ENCODE results near the gene PXDN.

PXDN gene

DNA sequence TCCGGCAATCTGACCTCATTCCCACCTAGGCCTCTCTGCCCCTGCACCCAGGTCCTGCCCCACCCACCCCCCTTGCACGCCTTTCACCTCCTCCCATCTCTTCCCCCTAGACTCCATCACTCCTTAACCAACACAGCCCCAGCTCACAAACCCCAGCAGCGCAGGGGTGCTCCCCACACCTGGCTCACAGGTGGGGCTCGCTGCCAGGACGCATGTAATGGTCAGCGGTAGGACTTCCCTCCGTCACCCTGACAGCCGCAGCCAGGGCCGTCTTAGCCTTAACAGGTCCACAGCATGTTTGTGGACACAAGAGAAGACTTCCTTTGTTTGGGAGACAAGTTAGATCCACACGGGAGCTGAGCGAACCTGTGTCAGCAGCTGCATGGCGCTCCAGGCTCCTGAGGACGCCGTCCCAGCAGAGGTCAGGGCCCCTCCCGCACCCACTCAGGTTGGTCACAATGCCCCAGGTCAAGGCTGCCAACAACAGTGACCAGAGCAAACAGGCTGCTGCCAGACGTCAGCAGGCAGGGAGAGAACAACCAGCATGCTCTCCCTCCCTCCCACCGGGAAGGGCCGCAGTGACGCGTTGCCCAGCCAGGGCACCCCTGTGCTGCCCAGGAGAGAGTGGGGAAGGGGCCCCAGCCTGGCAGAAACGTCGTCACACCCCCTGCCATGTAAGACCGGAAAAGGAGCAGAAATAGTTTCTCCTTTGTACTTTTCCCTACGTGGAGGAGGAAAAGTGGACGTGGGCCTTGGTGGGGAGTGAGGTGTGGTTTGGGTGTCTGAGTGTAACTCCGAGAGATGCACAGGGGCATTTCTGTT lies 68.0 kb downstream of the PXDN start:
- no peak for TF ChIP-seq GATA2 (IDR thresholded peaks at IDR 0.05; ENCODE audit: low read depth, low read length)
- TF ChIP-seq GATA3 (IDR thresholded peaks at IDR 0.05; ENCODE audit: low read depth, low read length): no peak

GRCh38 chr2:1675633-1676032 lies 68.7 kb downstream of the PXDN start:
- TF ChIP-seq GATA2 (IDR thresholded peaks at IDR 0.05; ENCODE audit: low read depth, low read length): no peak
- no peak for TF ChIP-seq GATA3 (IDR thresholded peaks at IDR 0.05; ENCODE audit: low read depth, low read length)

GRCh38 chr2:1674766-1675397 lies 69.4 kb downstream of the PXDN start:
- TF ChIP-seq GATA2 (IDR thresholded peaks at IDR 0.05; ENCODE audit: low read depth, low read length): no peak
- no peak for TF ChIP-seq GATA3 (IDR thresholded peaks at IDR 0.05; ENCODE audit: low read depth, low read length)

DNA sequence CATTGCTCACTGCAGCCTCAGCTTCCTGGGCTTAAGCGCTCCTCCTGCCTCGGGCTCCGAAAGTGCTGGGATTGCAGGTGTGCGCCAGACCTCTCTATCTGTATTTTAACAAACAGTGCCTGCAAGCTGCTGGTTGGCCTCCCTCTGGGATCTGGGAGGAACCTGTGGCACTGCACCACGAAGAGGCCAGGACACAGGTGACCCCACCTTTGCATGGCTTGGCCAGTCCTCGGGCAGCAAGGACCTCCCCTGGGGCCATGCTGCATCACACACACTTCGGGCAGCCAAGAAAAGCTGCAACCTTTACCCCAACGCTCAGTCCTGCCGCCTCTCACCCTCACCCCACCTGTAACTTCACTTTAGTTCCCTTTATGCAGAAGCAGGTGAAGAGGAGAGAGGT lies 70.0 kb downstream of the PXDN start:
- no peak for TF ChIP-seq GATA2 (IDR thresholded peaks at IDR 0.05; ENCODE audit: low read depth, low read length)
- TF ChIP-seq GATA3 (IDR thresholded peaks at IDR 0.05; ENCODE audit: low read depth, low read length): no peak

DNA sequence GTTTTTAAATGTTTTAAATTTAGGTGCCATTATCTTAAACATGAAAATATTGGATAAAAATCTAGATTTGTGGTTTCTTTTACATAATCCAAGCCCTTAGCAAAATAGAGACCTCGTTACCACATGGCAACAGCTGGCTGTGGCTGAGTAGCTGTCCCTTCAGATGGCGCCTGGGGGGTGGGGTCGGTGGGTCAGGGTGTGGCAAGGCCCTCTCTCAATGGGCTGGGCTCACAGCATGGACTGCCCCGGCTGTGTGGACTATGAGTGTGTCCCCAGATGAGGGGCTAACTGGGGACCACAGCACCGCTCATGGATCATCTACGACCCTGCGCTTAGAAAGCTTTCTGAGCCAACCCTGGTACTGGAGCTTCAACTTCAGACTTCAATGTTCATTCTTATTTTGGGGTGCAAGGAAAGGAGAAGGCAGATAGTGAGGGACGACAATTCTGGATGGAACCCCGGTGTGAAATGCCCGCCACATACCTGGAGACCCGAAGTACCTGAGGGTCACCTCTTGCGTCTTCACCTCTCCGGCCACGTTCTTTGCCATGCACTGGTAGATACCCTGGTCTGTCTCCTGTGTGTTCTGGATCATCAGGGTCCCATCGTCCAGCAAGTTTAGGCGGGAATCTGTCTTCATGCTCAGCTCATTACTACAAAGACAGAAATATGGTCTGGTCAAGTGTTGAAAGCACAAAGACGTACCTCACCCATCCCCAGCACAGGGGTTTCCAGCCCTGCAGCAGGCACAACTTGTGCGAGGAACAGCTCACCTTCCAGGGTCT lies 71.0 kb downstream of the PXDN start:
- TF ChIP-seq GATA2 (IDR thresholded peaks at IDR 0.05; ENCODE audit: low read depth, low read length) (no peak), GATA3 (IDR thresholded peaks at IDR 0.05; ENCODE audit: low read depth, low read length) (no peak)

- no peak for TF ChIP-seq GATA2 (IDR thresholded peaks at IDR 0.05; ENCODE audit: low read depth, low read length)
- TF ChIP-seq GATA3 (IDR thresholded peaks at IDR 0.05; ENCODE audit: low read depth, low read length): no peak
Observed at GRCh38 chr2:1672738-1673137, 71.6 kb downstream of the PXDN start.

DNA sequence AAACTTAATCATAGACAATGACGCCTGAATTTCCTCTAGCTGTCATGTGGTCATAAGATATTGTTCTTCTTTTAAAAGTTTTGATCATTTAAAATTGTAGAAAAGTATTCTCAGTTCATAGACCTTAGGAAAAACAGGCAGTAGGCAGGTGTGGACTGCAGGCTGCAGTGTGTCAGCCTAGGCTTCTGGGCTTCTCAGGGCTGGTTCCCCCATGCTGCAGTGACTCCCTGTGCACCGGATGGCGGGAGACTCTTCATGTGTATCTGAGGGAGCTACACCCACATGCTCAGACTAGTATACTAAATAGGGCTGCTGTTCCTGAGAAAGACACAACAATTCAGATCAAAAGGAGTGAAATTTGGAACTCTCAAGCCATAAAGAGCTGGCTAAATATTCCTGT lies 72.4 kb downstream of the PXDN start:
- no peak for TF ChIP-seq GATA2 (IDR thresholded peaks at IDR 0.05; ENCODE audit: low read depth, low read length)
- no peak for TF ChIP-seq GATA3 (IDR thresholded peaks at IDR 0.05; ENCODE audit: low read depth, low read length)

DNA sequence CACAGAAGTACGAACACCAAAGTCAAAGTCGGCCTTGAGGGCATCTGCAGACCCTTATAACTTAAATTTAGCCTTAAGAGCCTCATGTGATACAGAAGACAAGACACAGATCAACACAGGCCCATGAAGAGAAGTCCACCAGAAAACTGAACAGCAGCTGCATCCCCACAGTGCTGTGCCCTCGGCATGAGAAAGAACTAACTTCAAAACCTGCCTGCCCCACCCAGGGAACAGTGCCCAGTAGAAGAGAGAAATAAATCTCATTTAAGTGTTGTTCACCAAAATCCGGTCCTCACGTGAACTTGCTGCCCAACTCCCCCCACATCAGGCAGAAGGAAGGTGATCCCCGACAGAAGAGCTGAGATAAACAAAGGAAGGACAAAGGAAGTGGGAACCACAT lies 73.7 kb downstream of the PXDN start:
- TF ChIP-seq GATA2 (IDR thresholded peaks at IDR 0.05; ENCODE audit: low read depth, low read length): no peak
- no peak for TF ChIP-seq GATA3 (IDR thresholded peaks at IDR 0.05; ENCODE audit: low read depth, low read length)

GRCh38 chr2:1665761-1666505 lies 78.4 kb downstream of the PXDN start:
- TF ChIP-seq GATA3 (IDR thresholded peaks at IDR 0.05; ENCODE audit: low read depth, low read length) (no peak), GATA2 (IDR thresholded peaks at IDR 0.05; ENCODE audit: low read depth, low read length) (no peak)

GRCh38 chr2:1664698-1665097 lies 79.6 kb downstream of the PXDN start:
- TF ChIP-seq GATA3 (IDR thresholded peaks at IDR 0.05; ENCODE audit: low read depth, low read length): no peak
- TF ChIP-seq GATA2 (IDR thresholded peaks at IDR 0.05; ENCODE audit: low read depth, low read length): no peak

DNA sequence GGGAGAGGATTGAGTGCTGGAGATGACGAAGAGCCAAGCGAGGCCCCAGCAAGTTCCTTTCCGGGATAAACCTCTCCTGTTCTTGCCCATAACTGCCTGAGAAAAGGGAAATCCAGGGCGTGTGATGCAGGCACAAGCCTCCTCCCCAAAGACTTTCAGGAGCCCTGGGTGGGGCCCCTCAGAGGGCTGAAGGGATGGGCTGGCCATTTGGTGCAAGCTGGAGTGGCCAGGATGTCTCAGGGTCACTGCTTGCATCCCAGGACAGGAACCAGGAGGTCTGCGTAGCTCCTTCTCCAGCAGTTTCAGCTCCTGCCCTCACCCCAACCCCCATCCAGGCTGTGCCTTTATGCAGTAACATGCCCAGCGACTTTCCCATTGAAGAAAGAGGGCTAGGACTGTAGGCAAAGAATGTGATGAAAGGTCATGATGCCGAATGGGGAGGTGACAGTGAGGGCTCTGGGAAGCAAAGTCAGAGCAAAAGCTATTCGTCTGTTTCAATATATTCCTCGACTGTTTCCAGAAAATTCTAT lies 80.2 kb downstream of the PXDN start:
- no peak for TF ChIP-seq GATA3 (IDR thresholded peaks at IDR 0.05; ENCODE audit: low read depth, low read length)
- no peak for TF ChIP-seq GATA2 (IDR thresholded peaks at IDR 0.05; ENCODE audit: low read depth, low read length)

DNA sequence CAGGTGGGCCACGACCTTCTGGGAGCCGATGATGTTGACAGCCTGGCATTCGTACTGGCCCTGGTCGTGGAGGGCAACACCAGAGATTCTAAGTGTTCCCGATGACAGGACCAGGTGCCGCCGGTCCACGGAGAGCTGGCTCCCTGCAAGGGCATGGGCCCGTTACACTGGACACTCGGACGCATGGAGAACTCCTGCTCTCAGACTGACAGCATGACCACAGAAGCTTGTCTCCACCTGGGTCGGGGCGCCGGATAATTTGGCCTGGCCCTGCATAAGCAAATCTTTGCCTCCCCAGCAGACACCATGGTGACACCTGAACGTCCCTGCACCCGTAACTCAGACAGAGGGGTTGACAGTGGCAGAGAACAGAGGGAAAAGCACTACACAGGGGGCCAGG lies 80.7 kb downstream of the PXDN start:
- TF ChIP-seq GATA2 (IDR thresholded peaks at IDR 0.05; ENCODE audit: low read depth, low read length) (no peak), GATA3 (IDR thresholded peaks at IDR 0.05; ENCODE audit: low read depth, low read length) (no peak)

GRCh38 chr2:1662606-1663180 lies 81.6 kb downstream of the PXDN start:
- TF ChIP-seq GATA3 (IDR thresholded peaks at IDR 0.05; ENCODE audit: low read depth, low read length) (no peak), GATA2 (IDR thresholded peaks at IDR 0.05; ENCODE audit: low read depth, low read length) (no peak)
